ENCODE data around the gene TMEM238. TPM values are rescaled to one million over a fixed set of nuclear protein-coding genes. Genes with fewer than 3 reads are reported as not detected.

The TMEM238 gene, protein sequence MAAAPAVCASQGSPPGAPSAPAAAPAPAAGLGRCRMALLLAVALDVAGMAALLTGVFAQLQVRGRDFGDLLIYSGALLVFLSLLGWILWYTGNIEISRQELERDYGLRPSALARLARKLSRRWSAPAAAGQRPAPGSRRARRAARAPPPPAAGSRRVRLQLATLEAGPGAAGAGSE
- 1 to 10 TPM in 1 of 2 donors, not detected in 1; 4.2 TPM for total RNA-seq

- no peaks in the 10 kb centered on the region for H3K9me3 ChIP-seq
- peaks cover 31 to 47% of the 10 kb centered on the region in 2 donors for H3K4me1 ChIP-seq (ENCODE audit: control insufficient read depth in 1 of 2, low read depth in 2 of 2)
- no peak for TF ChIP-seq CTCF (IDR thresholded peaks at IDR 0.05)
- H3K27me3 ChIP-seq (replicated peaks; ENCODE audit: insufficient read depth), result no peaks in the 10 kb centered on the region
- H3K27ac ChIP-seq, result peak within 1 kb of the TSS; percentile 95 to 99
- peaks cover 9% of the 10 kb centered on the region for H3K36me3 ChIP-seq
- DNase-seq (ENCODE audit: low spot score) (no peak), ATAC-seq (ENCODE audit: insufficient number of reproducible peaks, low FRiP score, low read depth) (no peak)
- H3K4me3 ChIP-seq, result peak within 1 kb of the TSS; percentile 99
Measured at GRCh38 chr19:55384131-55384919, at the start of gene TMEM238. Gene TMEM238 (minus strand): TSS chr19:55384292. CDS start chr19:55384259, 33 bp downstream.

GRCh38 chr19:55433292-55433691, 49.2 kb upstream of the TMEM238 start:
- ATAC-seq (ENCODE audit: insufficient number of reproducible peaks, low FRiP score, low read depth) (no peak), DNase-seq (ENCODE audit: low spot score) (no peak)
- H3K9me3 ChIP-seq, result no peaks in the 10 kb centered on the region
- no peaks in the 10 kb centered on the region for H3K36me3 ChIP-seq
- H3K4me3 ChIP-seq, result no peak overlapping the region
- peaks cover 7% of the 10 kb centered on the region for H3K27me3 ChIP-seq (replicated peaks; ENCODE audit: insufficient read depth)
- no peak overlapping the region for H3K27ac ChIP-seq
- no peaks in the 10 kb centered on the region for H3K4me1 ChIP-seq (ENCODE audit: control insufficient read depth in 1 of 2, low read depth in 2 of 2)
- no peak for TF ChIP-seq CTCF (IDR thresholded peaks at IDR 0.05)

- Histone ChIP-seq H3K9me3 (no peaks in the 10 kb centered on the region), H3K27me3 (replicated peaks; ENCODE audit: insufficient read depth) (peaks cover 7% of the 10 kb centered on the region), H3K4me1 (ENCODE audit: control insufficient read depth in 1 of 2, low read depth in 2 of 2) (no peaks in the 10 kb centered on the region), H3K27ac (no peak overlapping the region), H3K4me3 (no peak overlapping the region), H3K36me3 (no peaks in the 10 kb centered on the region)
- no peak for ATAC-seq (ENCODE audit: insufficient number of reproducible peaks, low FRiP score, low read depth)
- no peak for DNase-seq (ENCODE audit: low spot score)
- no peak for TF ChIP-seq CTCF (IDR thresholded peaks at IDR 0.05)
Measured at GRCh38 chr19:55432241-55432959, 48.3 kb upstream of the TMEM238 start.

GRCh38 chr19:55431183-55431582, 47.1 kb upstream of the TMEM238 start:
- Histone ChIP-seq H3K27ac (no peak overlapping the region), H3K27me3 (replicated peaks; ENCODE audit: insufficient read depth) (peaks cover 7% of the 10 kb centered on the region), H3K4me3 (no peak overlapping the region), H3K36me3 (no peaks in the 10 kb centered on the region), H3K9me3 (no peaks in the 10 kb centered on the region), H3K4me1 (ENCODE audit: control insufficient read depth in 1 of 2, low read depth in 2 of 2) (no peaks in the 10 kb centered on the region)
- no peak for TF ChIP-seq CTCF (IDR thresholded peaks at IDR 0.05)
- ATAC-seq (ENCODE audit: insufficient number of reproducible peaks, low FRiP score, low read depth) (no peak), DNase-seq (ENCODE audit: low spot score) (no peak)

GRCh38 chr19:55426042-55426441, 42.0 kb upstream of the TMEM238 start:
- Histone ChIP-seq H3K36me3 (no peaks in the 10 kb centered on the region), H3K9me3 (no peaks in the 10 kb centered on the region), H3K27me3 (replicated peaks; ENCODE audit: insufficient read depth) (no peaks in the 10 kb centered on the region), H3K4me3 (no peak overlapping the region), H3K4me1 (ENCODE audit: control insufficient read depth in 1 of 2, low read depth in 2 of 2) (no peaks in the 10 kb centered on the region), H3K27ac (no peak overlapping the region)
- DNase-seq (ENCODE audit: low spot score), result no peak
- TF ChIP-seq CTCF (IDR thresholded peaks at IDR 0.05), result no peak
- ATAC-seq (ENCODE audit: insufficient number of reproducible peaks, low FRiP score, low read depth), result no peak

Data from thoracic aorta (tissue), 2 donors.